Neural progenitor cell (in vitro differentiated cells): ENCODE data around the gene IL33. TPM values are rescaled to one million over a fixed set of nuclear protein-coding genes. Genes with fewer than 3 reads are reported as not detected.

Experiments used
- DNase-seq: peaks from one replicate; pipeline ENCODE4 v3.0.0-alpha.2; 2016; ENCODE audit warnings: low spot score
- H2AFZ ChIP-seq: fragments of 200-600 bp; sonication (generic); replicated peaks from 2 replicates; pipeline ENCODE4 v1.6.1; 2016; ENCODE audit warnings: antibody characterized with exemption
- H3F3A ChIP-seq: fragments of 200-600 bp; sonication (generic); 2 replicates; pipeline ENCODE4 v1.6.1; 2016; ENCODE audit warnings: antibody characterized with exemption, low read depth
- H3K27ac ChIP-seq: fragments of 200-600 bp; sonication (generic); 2 replicates; pipeline ENCODE4 v1.5.1; 2016; ENCODE audit warnings: mild to moderate bottlenecking
- H3K27me3 ChIP-seq: fragments of 200-600 bp; sonication (generic); 2 replicates; pipeline ENCODE4 v1.6.1; 2016; ENCODE audit warnings: mild to moderate bottlenecking, moderate library complexity
- H3K36me3 ChIP-seq: fragments of 200-600 bp; sonication (generic); 2 replicates; pipeline ENCODE4 v1.5.1; 2016
- H3K4me1 ChIP-seq: fragments of 200-600 bp; sonication (generic); 2 replicates; pipeline ENCODE4 v1.6.1; 2016; ENCODE audit warnings: mixed run types
- H3K4me2 ChIP-seq: fragments of 200-600 bp; sonication (generic); 2 replicates; pipeline ENCODE4 v1.6.1; 2016
- H3K4me3 ChIP-seq: fragments of 200-600 bp; sonication (generic); 2 replicates; pipeline ENCODE4 v1.5.1; 2016
- H3K79me2 ChIP-seq: fragments of 200-600 bp; sonication (generic); 2 replicates; pipeline ENCODE4 v1.6.1; 2016; ENCODE audit warnings: low read depth
- H3K9ac ChIP-seq: fragments of 200-600 bp; sonication (generic); 2 replicates; pipeline ENCODE4 v1.6.1; 2016
- H3K9me3 ChIP-seq: fragments of 200-600 bp; sonication (generic); 2 replicates; pipeline ENCODE4 v1.5.1; 2016; ENCODE audit warnings: low read depth
- H4K20me1 ChIP-seq: fragments of 200-600 bp; sonication (generic); 2 replicates; pipeline ENCODE4 v1.6.1; 2016; ENCODE audit warnings: low read depth
- H3K27ac Mint-ChIP-seq: 3 replicates; pipeline ENCODE4 v1.8.0; 2021; ENCODE audit warnings: mixed read lengths
- H3K27me3 Mint-ChIP-seq: 2 replicates; pipeline ENCODE4 v1.8.0; 2022; ENCODE audit warnings: low read depth, mild to moderate bottlenecking, inconsistent platforms, moderate library complexity, mixed read lengths; ENCODE audit not compliant: insufficient read depth
- H3K36me3 Mint-ChIP-seq: 3 replicates; pipeline ENCODE4 v1.8.0; 2021; ENCODE audit warnings: mixed read lengths
- H3K4me1 Mint-ChIP-seq: 3 replicates; pipeline ENCODE4 v1.8.0; 2021; ENCODE audit warnings: mixed read lengths
- H3K4me3 Mint-ChIP-seq: 3 replicates; pipeline ENCODE4 v1.8.0; 2021; ENCODE audit warnings: mild to moderate bottlenecking, moderate library complexity, mixed read lengths
- H3K9me3 Mint-ChIP-seq: 3 replicates; pipeline ENCODE4 v1.8.0; 2020; ENCODE audit warnings: mixed read lengths
- CTCF ChIP-seq: fragments of 200-600 bp; sonication (generic); IDR thresholded peaks from 2 replicates; pipeline ENCODE4 v1.5.1; 2017; ENCODE audit warnings: antibody characterized with exemption, mild to moderate bottlenecking
- EZH2 ChIP-seq: fragments of 200-600 bp; sonication (generic); IDR thresholded peaks from 2 replicates; pipeline ENCODE4 v1.6.1; 2017; ENCODE audit warnings: antibody characterized with exemption, mild to moderate bottlenecking, moderate library complexity
- EZH2phosphoT487 ChIP-seq: fragments of 200-600 bp; sonication (generic); IDR thresholded peaks from 2 replicates; pipeline ENCODE4 v1.6.1; 2017; ENCODE audit warnings: antibody characterized with exemption
- total RNA-seq: library from RNA; depleted of rRNA; stranded (reverse); fragments of >200 nt; gene quantifications from 2 replicates; pipeline ENCODE4 v1.2.3, GENCODE V29; 2015; ENCODE audit warnings: low replicate concordance

Gene IL33
- total RNA-seq, 1 donor from 2014 or later, result not detected

GRCh38 chr9:6188906-6189305 is 26.7 kb upstream of the IL33 start:
- no peaks in the 10 kb centered on the region for H3F3A ChIP-seq
- H3K4me2 ChIP-seq, result no peak overlapping the region
- no peaks in the 10 kb centered on the region for H3K9me3 Mint-ChIP-seq
- no peak overlapping the region for H3K4me3 Mint-ChIP-seq
- H3K4me3 ChIP-seq, result no peak overlapping the region
- no peaks in the 10 kb centered on the region for H3K9me3 ChIP-seq
- H3K4me1 Mint-ChIP-seq, result no peaks in the 10 kb centered on the region
- H2AFZ ChIP-seq, result no peak overlapping the region
- DNase-seq, result no peak
- no peak overlapping the region for H3K27ac ChIP-seq
- no peak overlapping the region for H3K27ac Mint-ChIP-seq
- no peaks in the 10 kb centered on the region for H3K27me3 ChIP-seq
- H3K79me2 ChIP-seq, result no peaks in the 10 kb centered on the region
- peaks cover 5% of the 10 kb centered on the region for H3K27me3 Mint-ChIP-seq
- no peaks in the 10 kb centered on the region for H3K36me3 Mint-ChIP-seq
- no peaks in the 10 kb centered on the region for H4K20me1 ChIP-seq
- no peaks in the 10 kb centered on the region for H3K36me3 ChIP-seq
- TF ChIP-seq CTCF, result no peak
- TF ChIP-seq EZH2, result no peak
- no peak for TF ChIP-seq EZH2phosphoT487
- no peak overlapping the region for H3K9ac ChIP-seq
- no peaks in the 10 kb centered on the region for H3K4me1 ChIP-seq

GRCh38 chr9:6194934-6195333 is 20.7 kb upstream of the IL33 start:
- H3K9me3 ChIP-seq, result no peaks in the 10 kb centered on the region
- Mint-ChIP-seq H3K9me3 (no peaks in the 10 kb centered on the region), H3K27ac (peak overlapping the region; percentile 25), H3K36me3 (no peaks in the 10 kb centered on the region), H3K4me3 (no peak overlapping the region), H3K27me3 (peaks cover 2% of the 10 kb centered on the region), H3K4me1 (no peaks in the 10 kb centered on the region)
- no peaks in the 10 kb centered on the region for H3K4me1 ChIP-seq
- no peak overlapping the region for H3K4me3 ChIP-seq
- no peaks in the 10 kb centered on the region for H3F3A ChIP-seq
- no peak overlapping the region for H2AFZ ChIP-seq
- no peak overlapping the region for H3K4me2 ChIP-seq
- no peaks in the 10 kb centered on the region for H3K79me2 ChIP-seq
- no peak overlapping the region for H3K27ac ChIP-seq
- H3K36me3 ChIP-seq, result no peaks in the 10 kb centered on the region
- H4K20me1 ChIP-seq, result no peaks in the 10 kb centered on the region
- TF ChIP-seq EZH2phosphoT487, result no peak
- peak; percentile 39 for TF ChIP-seq CTCF
- no peak for TF ChIP-seq EZH2
- no peak for DNase-seq
- H3K27me3 ChIP-seq, result no peaks in the 10 kb centered on the region
- no peak overlapping the region for H3K9ac ChIP-seq

GRCh38 chr9:6195714-6196360 is 19.8 kb upstream of the IL33 start:
- Mint-ChIP-seq H3K4me1 (no peaks in the 10 kb centered on the region), H3K36me3 (no peaks in the 10 kb centered on the region), H3K27ac (no peak overlapping the region), H3K9me3 (no peaks in the 10 kb centered on the region), H3K4me3 (no peak overlapping the region), H3K27me3 (peaks cover 2% of the 10 kb centered on the region)
- H3K9ac ChIP-seq, result no peak overlapping the region
- H3K79me2 ChIP-seq, result no peaks in the 10 kb centered on the region
- no peaks in the 10 kb centered on the region for H3K4me1 ChIP-seq
- H3K4me3 ChIP-seq, result no peak overlapping the region
- H4K20me1 ChIP-seq, result no peaks in the 10 kb centered on the region
- no peaks in the 10 kb centered on the region for H3K9me3 ChIP-seq
- H3F3A ChIP-seq, result no peaks in the 10 kb centered on the region
- H3K27ac ChIP-seq, result no peak overlapping the region
- no peak overlapping the region for H3K4me2 ChIP-seq
- no peak overlapping the region for H2AFZ ChIP-seq
- H3K36me3 ChIP-seq, result no peaks in the 10 kb centered on the region
- TF ChIP-seq EZH2, result no peak
- no peaks in the 10 kb centered on the region for H3K27me3 ChIP-seq
- no peak for DNase-seq

GRCh38 chr9:6197330-6197729 is 18.3 kb upstream of the IL33 start:
- Mint-ChIP-seq H3K4me3 (no peak overlapping the region), H3K9me3 (no peaks in the 10 kb centered on the region), H3K27me3 (peaks cover 2% of the 10 kb centered on the region), H3K4me1 (no peaks in the 10 kb centered on the region), H3K36me3 (no peaks in the 10 kb centered on the region), H3K27ac (no peak overlapping the region)
- H3K27me3 ChIP-seq, result no peaks in the 10 kb centered on the region
- H3K9ac ChIP-seq, result no peak overlapping the region
- H3F3A ChIP-seq, result no peaks in the 10 kb centered on the region
- no peak overlapping the region for H3K4me3 ChIP-seq
- H3K36me3 ChIP-seq, result no peaks in the 10 kb centered on the region
- H3K4me1 ChIP-seq, result no peaks in the 10 kb centered on the region
- DNase-seq, result peak; percentile 63
- no peak overlapping the region for H3K27ac ChIP-seq
- peak overlapping the region; percentile 61 for H2AFZ ChIP-seq
- no peaks in the 10 kb centered on the region for H3K79me2 ChIP-seq
- no peaks in the 10 kb centered on the region for H4K20me1 ChIP-seq
- H3K4me2 ChIP-seq, result no peak overlapping the region
- no peaks in the 10 kb centered on the region for H3K9me3 ChIP-seq
- TF ChIP-seq CTCF (peak; percentile 61), EZH2 (no peak), EZH2phosphoT487 (no peak)
